HG03354 (cell line): ENCODE data around the gene AK8.

ENCODE experiments used
- ATAC-seq: cut with Tn5 transposase; IDR thresholded peaks from one replicate; pipeline ENCODE4 v1.9.1; 2021; ENCODE audit warnings: mild to moderate bottlenecking; ENCODE audit not compliant: unreplicated experiment, poor library complexity, severe bottlenecking

Gene AK8

GRCh38 chr9:132697230-132697629, 180.9 kb downstream of the AK8 start:
- no peak for ATAC-seq

GRCh38 chr9:132694144-132694543, 183.9 kb downstream of the AK8 start:
- no peak for ATAC-seq

DNA sequence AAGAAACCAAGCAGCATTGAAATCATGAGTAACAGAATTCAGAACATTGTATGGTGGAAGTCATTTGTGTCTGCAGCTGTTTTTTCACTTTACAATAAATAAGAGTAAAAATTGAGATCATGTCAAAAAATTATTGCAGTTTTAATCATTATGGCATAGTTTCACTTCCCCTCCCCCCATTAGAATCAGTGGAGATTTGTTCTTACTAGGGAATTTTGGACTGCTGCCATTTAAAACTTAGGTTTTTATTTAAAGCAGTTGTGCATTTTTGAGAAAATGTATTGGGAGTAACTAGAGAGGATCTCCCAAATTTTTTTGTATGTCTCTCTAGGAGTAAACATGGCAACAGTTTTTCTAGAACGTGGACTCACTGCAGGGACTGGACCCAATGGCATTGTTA, 187.4 kb downstream of the AK8 start:
- ATAC-seq = no peak

- no peak for ATAC-seq
Observed at GRCh38 chr9:132683873-132684272, 194.2 kb downstream of the AK8 start.

GRCh38 chr9:132681561-132681960, 196.5 kb downstream of the AK8 start:
- ATAC-seq = no peak

DNA sequence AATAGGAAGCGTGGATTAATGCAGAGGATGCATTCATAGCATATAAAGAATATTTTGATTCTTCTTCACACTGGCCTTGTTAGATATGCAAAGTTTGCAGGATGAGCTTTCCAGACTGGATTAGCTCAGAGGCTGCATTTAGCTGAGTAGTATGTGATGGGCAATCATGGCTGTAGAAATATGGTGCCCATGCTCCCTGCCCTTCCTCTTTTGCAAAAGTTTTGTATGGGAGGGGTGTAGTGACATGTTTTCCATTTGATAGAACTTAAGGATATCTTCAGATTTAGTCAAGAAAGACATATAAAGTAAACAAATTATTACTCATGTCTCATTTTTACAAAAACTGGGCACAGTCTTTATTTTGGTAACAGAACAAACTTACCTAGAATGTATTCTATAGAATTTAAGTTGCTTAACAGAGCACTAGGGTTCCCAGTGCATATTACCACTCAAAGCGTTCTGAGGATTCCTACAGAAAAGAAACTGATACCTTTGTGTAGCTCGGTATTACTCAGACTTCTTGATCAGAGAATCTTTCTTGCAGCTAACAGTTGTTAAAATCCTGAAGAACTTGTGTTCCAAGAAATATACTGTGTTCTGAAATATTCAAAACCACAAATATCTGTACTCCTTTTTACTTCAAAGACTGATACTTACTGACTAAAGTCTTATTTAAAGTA, 198.0 kb downstream of the AK8 start:
- no peak for ATAC-seq

DNA sequence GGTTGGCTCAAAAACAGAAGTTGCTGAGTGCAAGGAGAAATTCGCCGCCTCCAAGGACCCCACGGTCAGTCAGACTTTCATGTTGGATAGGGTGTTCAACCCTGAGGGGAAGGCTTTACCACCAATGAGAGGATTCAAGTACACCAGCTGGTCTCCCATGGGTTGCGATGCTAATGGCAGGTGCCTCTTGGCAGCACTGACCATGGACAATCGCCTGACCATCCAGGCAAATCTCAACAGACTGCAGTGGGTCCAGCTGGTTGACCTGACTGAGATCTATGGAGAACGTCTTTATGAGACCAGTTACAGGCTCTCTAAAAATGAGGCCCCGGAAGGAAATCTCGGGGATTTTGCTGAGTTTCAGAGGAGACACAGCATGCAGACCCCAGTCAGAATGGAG, 200.1 kb downstream of the AK8 start:
- no peak for ATAC-seq
